VCaP (cell line): ENCODE measurements around the gene LYSMD4.

Experiments
- H3K27ac ChIP-seq: fragments of 450-650 bp; 2 replicates; pipeline ENCODE4 v1.5.1; 2017
- TF ChIP-seq, protein P1 (sequence below): fragments of 450-650 bp; conservative IDR thresholded peaks from 2 replicates; pipeline ENCODE4 v1.5.1; 2017; ENCODE audit warnings: mild to moderate bottlenecking, moderate library complexity

The LYSMD4 gene

DNA sequence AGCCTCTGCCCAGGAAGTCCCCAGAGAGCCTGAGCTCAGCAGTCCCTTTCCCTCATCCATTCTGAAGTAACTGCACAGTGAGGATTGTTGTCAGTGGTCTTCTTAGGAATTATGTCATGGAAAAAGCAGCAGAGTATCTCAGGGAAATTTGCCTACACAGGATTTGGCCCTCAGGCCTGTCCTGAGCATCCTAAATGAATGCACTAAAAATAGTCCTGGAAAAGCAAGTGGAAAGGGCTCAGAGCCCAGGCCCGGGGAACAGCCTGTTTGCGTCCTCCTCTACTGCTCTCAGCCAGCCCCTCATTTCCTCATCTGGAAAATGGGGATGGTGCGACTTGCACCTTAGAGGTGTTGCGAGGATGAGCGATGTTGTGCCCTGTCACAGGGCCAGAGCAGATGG lies 21.6 kb downstream of the LYSMD4 start:
- TF ChIP-seq, protein P1, sequence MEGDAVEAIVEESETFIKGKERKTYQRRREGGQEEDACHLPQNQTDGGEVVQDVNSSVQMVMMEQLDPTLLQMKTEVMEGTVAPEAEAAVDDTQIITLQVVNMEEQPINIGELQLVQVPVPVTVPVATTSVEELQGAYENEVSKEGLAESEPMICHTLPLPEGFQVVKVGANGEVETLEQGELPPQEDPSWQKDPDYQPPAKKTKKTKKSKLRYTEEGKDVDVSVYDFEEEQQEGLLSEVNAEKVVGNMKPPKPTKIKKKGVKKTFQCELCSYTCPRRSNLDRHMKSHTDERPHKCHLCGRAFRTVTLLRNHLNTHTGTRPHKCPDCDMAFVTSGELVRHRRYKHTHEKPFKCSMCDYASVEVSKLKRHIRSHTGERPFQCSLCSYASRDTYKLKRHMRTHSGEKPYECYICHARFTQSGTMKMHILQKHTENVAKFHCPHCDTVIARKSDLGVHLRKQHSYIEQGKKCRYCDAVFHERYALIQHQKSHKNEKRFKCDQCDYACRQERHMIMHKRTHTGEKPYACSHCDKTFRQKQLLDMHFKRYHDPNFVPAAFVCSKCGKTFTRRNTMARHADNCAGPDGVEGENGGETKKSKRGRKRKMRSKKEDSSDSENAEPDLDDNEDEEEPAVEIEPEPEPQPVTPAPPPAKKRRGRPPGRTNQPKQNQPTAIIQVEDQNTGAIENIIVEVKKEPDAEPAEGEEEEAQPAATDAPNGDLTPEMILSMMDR, result no peak
- no peak overlapping the region for H3K27ac ChIP-seq

DNA sequence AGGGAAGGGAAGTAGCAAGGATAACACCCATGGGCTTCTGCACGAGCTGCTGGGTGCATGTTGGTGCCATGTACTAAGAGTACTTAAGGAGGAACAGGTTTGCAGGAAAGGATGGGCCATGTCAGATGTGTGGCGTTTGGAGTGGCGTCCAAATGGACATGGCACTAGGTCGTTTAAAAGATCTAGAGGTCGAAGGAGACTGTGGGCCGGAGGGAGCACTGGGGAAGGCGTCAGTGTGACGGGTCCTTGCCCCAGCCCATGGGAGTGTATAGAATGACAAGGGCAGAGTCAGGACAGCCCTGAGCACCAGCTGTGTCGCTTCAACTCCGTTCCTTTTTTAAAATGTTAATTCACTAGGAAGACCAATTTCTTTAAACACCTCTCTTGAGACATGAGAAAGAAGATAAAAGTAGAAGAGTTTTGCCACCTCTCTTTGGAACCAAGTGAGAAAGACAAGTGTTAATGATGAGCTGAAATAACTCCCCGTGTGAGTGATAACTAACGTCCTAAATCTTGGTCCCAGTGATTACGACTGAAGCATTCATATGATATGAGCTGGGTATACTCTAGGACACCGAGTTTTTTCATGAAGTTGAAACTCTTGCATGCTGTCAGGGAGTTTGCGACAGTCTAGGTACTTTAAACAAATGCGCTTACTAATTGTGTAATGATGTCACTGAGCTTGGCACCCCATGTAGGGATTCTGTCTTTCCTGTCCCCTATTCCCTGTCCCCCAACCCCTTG lies 23.8 kb downstream of the LYSMD4 start:
- TF ChIP-seq, protein P1, result no peak
- no peak overlapping the region for H3K27ac ChIP-seq

DNA sequence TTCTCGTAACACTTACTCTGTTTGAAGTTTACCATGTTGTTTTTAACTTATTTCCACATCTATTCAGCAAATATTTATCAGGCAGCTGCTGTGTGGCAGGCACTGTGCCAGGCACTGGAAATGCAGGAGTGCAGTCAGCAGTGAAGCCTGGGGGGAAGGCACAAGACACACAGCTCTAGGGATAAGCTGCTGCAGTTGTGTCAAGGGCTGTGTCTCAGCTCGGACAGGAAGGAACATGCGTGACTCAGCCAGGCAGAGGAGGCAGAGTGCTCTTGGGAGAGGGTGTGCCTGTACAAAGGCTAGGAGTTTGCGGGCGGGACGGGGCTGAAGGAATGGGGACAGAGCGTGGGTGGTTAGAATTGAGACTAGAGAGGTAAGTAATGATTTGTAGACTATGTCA lies 24.7 kb downstream of the LYSMD4 start:
- TF ChIP-seq, protein P1, result no peak
- no peak overlapping the region for H3K27ac ChIP-seq

DNA sequence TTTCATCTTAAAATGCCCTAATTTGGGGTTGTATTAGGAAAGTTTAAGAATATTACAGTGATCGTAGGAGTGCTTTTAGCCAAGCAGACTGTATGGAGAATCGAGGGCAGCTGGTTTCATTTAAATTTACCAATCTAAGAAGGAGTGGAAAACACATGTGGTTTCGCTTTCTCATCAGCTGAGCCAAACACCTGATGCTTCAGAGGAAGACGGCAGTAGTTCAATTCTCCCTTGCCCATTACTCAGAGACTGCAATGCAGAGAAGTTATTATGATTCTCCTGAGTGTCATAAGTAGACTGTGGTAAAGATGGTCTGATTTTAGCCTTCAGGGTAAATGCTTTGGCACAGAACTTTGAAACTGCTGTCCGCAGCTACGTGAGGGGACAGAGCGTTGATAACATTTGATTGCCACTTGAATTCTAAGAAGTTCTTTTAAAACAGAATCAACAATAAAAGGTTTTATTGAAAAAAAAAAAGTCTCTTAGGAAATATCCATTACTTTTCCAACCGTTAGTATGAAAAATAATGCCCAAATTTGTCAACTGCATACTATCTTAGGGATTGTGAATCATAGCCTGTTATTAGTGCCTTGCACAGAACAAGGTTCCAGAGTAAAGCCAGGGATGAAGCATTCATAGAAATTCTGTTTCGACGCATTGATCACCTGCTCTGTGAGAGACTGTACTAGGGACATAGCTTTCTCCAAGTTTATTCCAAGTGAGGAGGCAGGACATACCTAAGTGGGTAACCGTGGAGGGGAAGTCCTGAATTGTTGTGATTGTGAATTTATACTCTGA lies 25.6 kb downstream of the LYSMD4 start:
- no peak overlapping the region for H3K27ac ChIP-seq
- TF ChIP-seq, protein P1, result no peak

DNA sequence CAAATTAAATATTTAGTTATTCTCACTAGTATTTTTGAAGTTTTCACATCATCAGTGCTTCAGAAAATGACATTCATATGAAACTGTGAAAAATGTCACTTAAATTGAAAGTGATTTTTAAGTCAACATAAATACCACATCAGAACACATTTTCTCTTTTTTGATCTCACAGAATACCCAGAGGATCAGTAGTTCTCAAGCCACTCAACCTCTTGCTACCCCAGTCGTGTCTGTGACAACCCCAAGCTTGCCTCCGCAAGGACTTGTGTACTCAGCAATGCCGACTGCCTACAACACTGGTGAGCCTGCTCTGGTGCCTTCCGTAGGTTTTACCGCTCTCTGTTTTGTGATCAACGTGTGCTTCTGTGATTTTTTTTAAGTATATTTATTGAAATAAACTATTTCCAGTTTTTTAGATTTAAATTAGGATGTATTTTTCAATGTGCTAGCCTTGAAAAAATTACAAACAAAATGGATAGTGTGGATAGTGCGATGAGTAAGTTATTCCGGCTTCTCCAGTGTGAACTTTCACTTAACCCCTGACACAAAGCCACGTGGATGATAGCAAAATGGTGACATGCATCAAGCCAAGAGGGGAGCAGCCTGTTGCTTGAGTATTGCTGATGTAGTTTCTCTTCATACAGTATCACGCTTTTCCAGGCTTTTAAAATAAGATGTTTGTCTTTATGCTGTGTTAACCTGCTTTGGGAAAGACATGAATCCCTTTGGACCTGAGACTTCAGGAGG lies 26.5 kb downstream of the LYSMD4 start:
- no peak overlapping the region for H3K27ac ChIP-seq
- TF ChIP-seq, protein P1, result no peak

DNA sequence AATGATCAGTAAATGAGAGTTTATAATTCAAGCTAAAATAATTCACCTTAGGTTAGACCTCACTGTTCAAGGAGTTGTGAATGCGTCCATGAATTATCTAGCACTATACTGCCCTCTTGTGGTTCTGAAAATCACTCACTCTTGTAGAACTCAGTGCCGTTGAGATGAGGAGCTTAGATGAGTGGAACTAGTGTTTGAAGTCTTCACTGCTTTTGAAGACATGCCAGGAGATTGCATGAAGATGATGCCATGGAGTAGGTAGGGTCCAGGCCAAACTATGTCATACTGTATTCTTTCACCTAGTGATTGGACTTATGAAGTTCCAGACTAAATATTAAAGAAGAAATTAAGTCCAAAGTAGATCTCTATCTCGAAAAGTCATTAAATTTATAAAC lies 28.8 kb downstream of the LYSMD4 start:
- TF ChIP-seq, protein P1, result peak; percentile 85
- no peak overlapping the region; the same call in 1 of the 2 replicates for H3K27ac ChIP-seq
